HCT116 (cell line): ENCODE measurements around the gene OAS2. TPM values are rescaled to one million over a fixed set of nuclear protein-coding genes. Genes with fewer than 3 reads are reported as not detected.

Experiments
- ATAC-seq: fragments of 200-7000 bp; cut with Tn5 transposase; 2 replicates; pipeline ENCODE4 v1.9.1; 2020; ENCODE audit warnings: mild to moderate bottlenecking, moderate library complexity
- BruUV-seq: library from RNA; stranded (reverse); fragments of 400-500 nt; replicated peaks from 2 replicates; lab custom pipeline; 2021; lab: Mats Ljungman, UMichigan
- CTCF ChIA-PET: fragments of 300-600 bp; sonication (Branson Sonifier 250); formaldehyde crosslinking; loops from one replicate; lab custom pipeline; 2021; ENCODE audit warnings: antibody characterized with exemption; lab: Charles Lee
- POLR2A ChIA-PET: fragments of 300-600, 350-600 bp; sonication (Branson Sonifier 250); formaldehyde crosslinking; loops from one replicate; lab custom pipeline; 2021; ENCODE audit warnings: antibody characterized with exemption; lab: Charles Lee
- RAD21 ChIA-PET, 2 experiments: fragments of 300-600 bp; sonication (Branson Sonifier 250); formaldehyde crosslinking; loops; one replicate each; lab custom pipeline; 2023; ENCODE audit warnings: low total read pairs in 2 of 2; ENCODE audit not compliant: uncharacterized antibody in 2 of 2, unreplicated experiment in 2 of 2, low non-redundant PET in 1 of 2; lab: Charles Lee
- DNase-seq: peaks from one replicate; pipeline ENCODE4 v3.0.0-alpha.2; 2010; ENCODE audit warnings: low read depth, low spot score
- H2AFZ ChIP-seq: fragments of 200-600 bp; shearing (Covaris generic), sonication (generic); 2 replicates; pipeline ENCODE4 v1.6.1; 2017; ENCODE audit warnings: low read depth, mixed run types, mixed read lengths, antibody characterized with exemption, low read length; ENCODE audit not compliant: poor library complexity, severe bottlenecking
- H3K27ac ChIP-seq: 2 replicates; pipeline ENCODE4 v1.5.1; 2012; ENCODE audit warnings: low read depth, low read length
- H3K27me3 ChIP-seq: fragments of 200-600 bp; sonication (generic); 2 replicates; pipeline ENCODE4 v1.6.1; 2016; ENCODE audit warnings: mixed run types, low read length, mixed read lengths; ENCODE audit not compliant: insufficient read depth
- H3K36me3 ChIP-seq, 2 experiments: fragments of 200-500 bp in 1 of 2; fragments of 200-600 bp in 1 of 2; sonication (Bioruptor generic) in 1 of 2; sonication (generic) in 1 of 2; 2 replicates each; pipeline versions ENCODE4 v1.5.1 to v1.6.1; 2014 to 2016; ENCODE audit warnings: low read length in 2 of 2, inconsistent platforms in 1 of 2, mixed read lengths in 1 of 2, mixed run types in 1 of 2; ENCODE audit not compliant: insufficient read depth in 2 of 2, control insufficient read depth in 1 of 2
- H3K4me1 ChIP-seq, 2 experiments: fragments of 200-600 bp in 1 of 2; sonication (generic) in 1 of 2; 2 replicates each; pipeline versions ENCODE4 v1.5.1 to v1.6.1; 2012 to 2017; ENCODE audit warnings: low read length in 2 of 2, inconsistent platforms in 1 of 2, mild to moderate bottlenecking in 1 of 2, mixed read lengths in 1 of 2, mixed run types in 1 of 2, moderate library complexity in 1 of 2; ENCODE audit not compliant: insufficient read depth in 2 of 2, control insufficient read depth in 1 of 2
- H3K4me2 ChIP-seq: fragments of 200-600 bp; sonication (generic); 2 replicates; pipeline ENCODE4 v1.6.1; 2017; ENCODE audit warnings: mixed run types, low read length, mixed read lengths
- H3K4me3 ChIP-seq, 2 experiments: fragments of 200-600 bp in 1 of 2; sonication (generic) in 1 of 2; replicated peaks in 1 of 2; 2 replicates each; pipeline ENCODE4 v1.5.1; 2011 to 2016; ENCODE audit warnings: low read length in 2 of 2, control low read depth in 1 of 2, low read depth in 1 of 2, mild to moderate bottlenecking in 1 of 2, mixed read lengths in 1 of 2, mixed run types in 1 of 2
- H3K79me2 ChIP-seq: fragments of 200-600 bp; sonication (generic); 2 replicates; pipeline ENCODE4 v1.6.1; 2017; ENCODE audit warnings: mild to moderate bottlenecking, mixed run types, low read length, moderate library complexity, mixed read lengths; ENCODE audit not compliant: insufficient read depth
- H3K9ac ChIP-seq: fragments of 200-600 bp; sonication (generic); 2 replicates; pipeline ENCODE4 v1.6.1; 2016; ENCODE audit warnings: low read length, mixed read lengths
- H3K9me2 ChIP-seq: fragments of 200-600 bp; sonication (generic), shearing (Covaris generic); 2 replicates; pipeline ENCODE4 v1.6.1; 2017; ENCODE audit warnings: mixed run types, mild to moderate bottlenecking, moderate library complexity; ENCODE audit not compliant: insufficient read depth
- H3K9me3 ChIP-seq, 2 experiments: fragments of 200-500 bp in 1 of 2; fragments of 200-600 bp in 1 of 2; sonication (Bioruptor generic) in 1 of 2; sonication (generic) in 1 of 2; 2 replicates each; pipeline ENCODE4 v1.6.1; 2014 to 2017; ENCODE audit warnings: low read length in 2 of 2, mixed read lengths in 2 of 2, inconsistent platforms in 1 of 2, low read depth in 1 of 2, mild to moderate bottlenecking in 1 of 2, mixed run types in 1 of 2, moderate library complexity in 1 of 2; ENCODE audit not compliant: control insufficient read depth in 1 of 2, insufficient read depth in 1 of 2
- H4K20me1 ChIP-seq: fragments of 200-600 bp; sonication (generic), shearing (Covaris generic); 2 replicates; pipeline ENCODE4 v1.6.1; 2017; ENCODE audit warnings: mixed run types, mild to moderate bottlenecking, moderate library complexity; ENCODE audit not compliant: insufficient read depth
- CBX3 ChIP-seq: IDR thresholded peaks from 2 replicates; pipeline ENCODE4 v1.6.1; 2012; ENCODE audit warnings: low read depth
- CEBPB ChIP-seq: IDR thresholded peaks from 2 replicates; pipeline ENCODE4 v1.6.1; 2012; ENCODE audit warnings: low read depth
- EGR1 ChIP-seq: IDR thresholded peaks from 2 replicates; pipeline ENCODE4 v1.6.1; 2012; ENCODE audit warnings: low read depth
- EZH2 ChIP-seq: fragments of 200-600 bp; sonication (generic); IDR thresholded peaks from 2 replicates; pipeline ENCODE4 v1.6.1; 2017; ENCODE audit warnings: antibody characterized with exemption, mixed run types
- EZH2phosphoT487 ChIP-seq: fragments of 200-600 bp; IDR thresholded peaks from 2 replicates; pipeline ENCODE4 v1.6.1; 2018; ENCODE audit warnings: antibody characterized with exemption, borderline replicate concordance
- FOSL1 ChIP-seq: IDR thresholded peaks from 2 replicates; pipeline ENCODE4 v1.6.1; 2012; ENCODE audit warnings: low read depth
- JUND ChIP-seq: IDR thresholded peaks from 2 replicates; pipeline ENCODE4 v1.6.1; 2012
- POLR2A ChIP-seq: IDR thresholded peaks from 2 replicates; pipeline ENCODE4 v1.7.0; 2011; ENCODE audit warnings: borderline replicate concordance; ENCODE audit not compliant: insufficient read depth, insufficient read length; ENCODE audit errors: extremely low read depth
- POLR2AphosphoS5 ChIP-seq: IDR thresholded peaks from 2 replicates; pipeline ENCODE4 v1.6.1; 2011; ENCODE audit warnings: mild to moderate bottlenecking, low read depth, low read length, moderate library complexity
- RAD21 ChIP-seq: IDR thresholded peaks from 2 replicates; pipeline ENCODE4 v1.6.1; 2012; ENCODE audit warnings: low read depth, mild to moderate bottlenecking
- REST ChIP-seq: IDR thresholded peaks from 2 replicates; pipeline ENCODE4 v1.6.1; 2012; ENCODE audit warnings: low read depth
- SIN3A ChIP-seq: IDR thresholded peaks from 2 replicates; pipeline ENCODE4 v1.6.1; 2012; ENCODE audit warnings: low read depth
- SP1 ChIP-seq: IDR thresholded peaks from 2 replicates; pipeline ENCODE4 v1.6.1; 2012; ENCODE audit warnings: low read depth
- SRF ChIP-seq: IDR thresholded peaks from 2 replicates; pipeline ENCODE4 v1.6.1; 2012; ENCODE audit warnings: low read depth
- TCF7L2 ChIP-seq: IDR thresholded peaks from 2 replicates; pipeline ENCODE4 v1.7.0; 2011; ENCODE audit warnings: borderline replicate concordance, inconsistent platforms; ENCODE audit not compliant: insufficient read depth, insufficient read length; ENCODE audit errors: extremely low read depth
- YY1 ChIP-seq: IDR thresholded peaks from 2 replicates; pipeline ENCODE4 v1.6.1; 2011; ENCODE audit warnings: low read length, low read depth, moderate library complexity, mild to moderate bottlenecking; ENCODE audit not compliant: insufficient replicate concordance; ENCODE audit errors: extremely low read depth
- ZBTB33 ChIP-seq: IDR thresholded peaks from 2 replicates; pipeline ENCODE4 v1.6.1; 2011; ENCODE audit warnings: mild to moderate bottlenecking, low read length, moderate library complexity; ENCODE audit not compliant: insufficient replicate concordance; ENCODE audit errors: extremely low read depth
- ZNF274 ChIP-seq: fragments of 200-500 bp; sonication (Bioruptor generic); IDR thresholded peaks from 2 replicates; pipeline ENCODE4 v1.6.1; 2014; ENCODE audit warnings: mild to moderate bottlenecking, low read depth, low read length, inconsistent platforms
- intact Hi-C: fragments of 100-400 bp; cut with micrococcal nuclease; formaldehyde crosslinking; loops from 2 replicates; pipeline ENCODE4 v1.10.0; 2022
- total RNA-seq: library from RNA; stranded (reverse); gene quantifications from one replicate; pipeline ENCODE4 v1.2.1, GENCODE V29; 2021; ENCODE audit not compliant: unreplicated experiment
- TF ChIP-seq, protein P1 (sequence below), 3 experiments: fragments of 200-600 bp in 1 of 3; sonication (generic) in 1 of 3; IDR thresholded peaks in 2 of 3; conservative IDR thresholded peaks in 1 of 3; 2 replicates each; pipeline ENCODE4 v1.5.1; 2012 to 2017; ENCODE audit warnings: low read depth in 2 of 3, low read length in 2 of 3, antibody characterized with exemption in 1 of 3, borderline replicate concordance in 1 of 3, control low read depth in 1 of 3, mild to moderate bottlenecking in 1 of 3, mixed read lengths in 1 of 3, mixed run types in 1 of 3, moderate library complexity in 1 of 3; ENCODE audit not compliant: insufficient read depth in 1 of 3

OAS2 gene
- total RNA-seq, 1 experiment from 2014 or later, result 0.30 TPM

- CTCF ChIA-PET, result no interaction called here
- intact Hi-C loops, result no loop called here
These were observed 82.1 kb downstream of the OAS2 start for GRCh38 chr12:113060336-113060960.

More at GRCh38 chr12:113060336-113060960, 82.1 kb downstream of the OAS2 start:
- TF ChIP-seq YY1 (no peak), CBX3 (no peak), JUND (no peak), SRF (no peak), SIN3A (no peak), CEBPB (no peak), FOSL1 (no peak), EZH2 (no peak), EGR1 (no peak), SP1 (no peak), POLR2A (no peak), ZBTB33 (no peak), ZNF274 (no peak), RAD21 (no peak), EZH2phosphoT487 (no peak), POLR2AphosphoS5 (no peak), REST (no peak), TCF7L2 (no peak)
- TF ChIP-seq, protein P1, sequence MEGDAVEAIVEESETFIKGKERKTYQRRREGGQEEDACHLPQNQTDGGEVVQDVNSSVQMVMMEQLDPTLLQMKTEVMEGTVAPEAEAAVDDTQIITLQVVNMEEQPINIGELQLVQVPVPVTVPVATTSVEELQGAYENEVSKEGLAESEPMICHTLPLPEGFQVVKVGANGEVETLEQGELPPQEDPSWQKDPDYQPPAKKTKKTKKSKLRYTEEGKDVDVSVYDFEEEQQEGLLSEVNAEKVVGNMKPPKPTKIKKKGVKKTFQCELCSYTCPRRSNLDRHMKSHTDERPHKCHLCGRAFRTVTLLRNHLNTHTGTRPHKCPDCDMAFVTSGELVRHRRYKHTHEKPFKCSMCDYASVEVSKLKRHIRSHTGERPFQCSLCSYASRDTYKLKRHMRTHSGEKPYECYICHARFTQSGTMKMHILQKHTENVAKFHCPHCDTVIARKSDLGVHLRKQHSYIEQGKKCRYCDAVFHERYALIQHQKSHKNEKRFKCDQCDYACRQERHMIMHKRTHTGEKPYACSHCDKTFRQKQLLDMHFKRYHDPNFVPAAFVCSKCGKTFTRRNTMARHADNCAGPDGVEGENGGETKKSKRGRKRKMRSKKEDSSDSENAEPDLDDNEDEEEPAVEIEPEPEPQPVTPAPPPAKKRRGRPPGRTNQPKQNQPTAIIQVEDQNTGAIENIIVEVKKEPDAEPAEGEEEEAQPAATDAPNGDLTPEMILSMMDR (IDR thresholded peaks at IDR 0.05 in 2 of 3, conservative IDR thresholded peaks at IDR 0.05 in 1 of 3; ENCODE audit: borderline replicate concordance in 1 of 3, insufficient read depth in 1 of 3, low read depth in 2 of 3, low read length in 2 of 3), result no peak
- DNase-seq, result no peak
- Histone ChIP-seq H3K27ac (no peak overlapping the region), H3K4me1 (no peaks in the 10 kb centered on the region), H3K4me3 (no peak overlapping the region), H3K9me2 (no peaks in the 10 kb centered on the region), H3K9ac (no peak overlapping the region), H3K36me3 (no peaks in the 10 kb centered on the region), H3K9me3 (no peaks in the 10 kb centered on the region), H3K79me2 (no peaks in the 10 kb centered on the region), H3K4me2 (no peak overlapping the region), H2AFZ (no peak overlapping the region), H4K20me1 (no peaks in the 10 kb centered on the region), H3K27me3 (no peaks in the 10 kb centered on the region)
- ChIA-PET RAD21 (no interaction called here), POLR2A (no interaction called here)
- BruUV-seq, result no TSS peak
- ATAC-seq, result no peak
